Panc1 (cell line): ENCODE measurements around the gene PSEN2. TPM values are rescaled to one million over a fixed set of nuclear protein-coding genes. Genes with fewer than 3 reads are reported as not detected.

Source experiments
- ATAC-seq: fragments of 200-7000 bp; cut with Tn5 transposase; 2 replicates; pipeline ENCODE4 v1.9.1; 2020; ENCODE audit warnings: mild to moderate bottlenecking, moderate library complexity
- BruUV-seq: library from RNA; stranded (reverse); fragments of 400-500 nt; replicated peaks from 2 replicates; lab custom pipeline; 2021; lab: Mats Ljungman, UMichigan
- CTCF ChIA-PET: fragments of 300-600 bp; sonication (Branson Sonifier 250); formaldehyde crosslinking; loops from one replicate; lab custom pipeline; 2022; ENCODE audit warnings: antibody characterized with exemption; lab: Charles Lee
- POLR2A ChIA-PET: fragments of 300-600 bp; sonication (Branson Sonifier 250); formaldehyde crosslinking; loops from one replicate; lab custom pipeline; 2022; ENCODE audit warnings: antibody characterized with exemption; lab: Charles Lee
- DNase-seq: peaks from one replicate; pipeline ENCODE4 v3.0.0-alpha.2; 2010; ENCODE audit warnings: low read depth, low spot score
- H3K27ac ChIP-seq: 2 replicates; pipeline ENCODE4 v1.5.1; 2011; ENCODE audit warnings: mild to moderate bottlenecking, low read length, inconsistent platforms
- H3K27me3 ChIP-seq: fragments of 200-500 bp; sonication (Bioruptor generic); 2 replicates; pipeline ENCODE4 v1.6.0; 2014; ENCODE audit warnings: low read length, inconsistent platforms; ENCODE audit not compliant: control insufficient read depth, insufficient read depth
- H3K36me3 ChIP-seq: fragments of 200-500 bp; sonication (Bioruptor generic); 2 replicates; pipeline ENCODE4 v1.5.1; 2014; ENCODE audit warnings: inconsistent platforms, mild to moderate bottlenecking, low read length, moderate library complexity; ENCODE audit not compliant: control insufficient read depth, insufficient read depth
- H3K4me1 ChIP-seq: 2 replicates; pipeline ENCODE4 v1.5.1; 2011; ENCODE audit warnings: inconsistent platforms, mild to moderate bottlenecking, low read length, moderate library complexity; ENCODE audit not compliant: control insufficient read depth, insufficient read depth
- H3K4me3 ChIP-seq, 2 experiments: 2 replicates each; pipeline ENCODE4 v1.5.1; 2011 to 2012; ENCODE audit warnings: low read depth in 2 of 2, low read length in 2 of 2, mild to moderate bottlenecking in 2 of 2, inconsistent platforms in 1 of 2, moderate library complexity in 1 of 2
- H3K9me3 ChIP-seq: fragments of 200-500 bp; sonication (Bioruptor generic); 2 replicates; pipeline ENCODE4 v1.5.1; 2014; ENCODE audit warnings: low read depth, mild to moderate bottlenecking, inconsistent platforms, low read length, moderate library complexity; ENCODE audit not compliant: control insufficient read depth, insufficient read depth
- POLR2AphosphoS5 ChIP-seq: IDR thresholded peaks from 2 replicates; pipeline ENCODE4 v1.6.1; 2012; ENCODE audit warnings: mild to moderate bottlenecking, low read depth, low read length, moderate library complexity
- SIN3A ChIP-seq: IDR thresholded peaks from 2 replicates; pipeline ENCODE4 v1.6.1; 2012; ENCODE audit warnings: low read depth, mild to moderate bottlenecking, low read length, moderate library complexity, borderline replicate concordance; ENCODE audit not compliant: insufficient read depth
- TCF7L2 ChIP-seq: IDR thresholded peaks from 2 replicates; pipeline ENCODE4 v1.6.1; 2011; ENCODE audit warnings: mild to moderate bottlenecking, low read depth, low read length, inconsistent platforms
- in situ Hi-C: cut with HindIII; loops from 2 replicates; pipeline ENCODE4 v1.10.0; 2016; ENCODE audit warnings: low sequenced_read_pairs, low pct_unique_long_range_greater_than_20kb
- intact Hi-C: fragments of 100-400 bp; cut with micrococcal nuclease; formaldehyde crosslinking; loops from one replicate; pipeline ENCODE4 v1.10.0; 2022; ENCODE audit not compliant: unreplicated experiment
- total RNA-seq: library from RNA; stranded (reverse); gene quantifications from one replicate; pipeline ENCODE4 v1.2.1, GENCODE V29; 2021; ENCODE audit not compliant: unreplicated experiment
- TF ChIP-seq, protein P1 (sequence below), 2 experiments: IDR thresholded peaks; 2 replicates each; pipeline ENCODE4 v1.6.1; 2011 to 2012; ENCODE audit warnings: low read depth in 2 of 2, control low read depth in 1 of 2, low read length in 1 of 2, mild to moderate bottlenecking in 1 of 2, moderate library complexity in 1 of 2; ENCODE audit not compliant: insufficient read depth in 1 of 2
- TF ChIP-seq, protein P2 (sequence below): fragments of 450-650 bp; IDR thresholded peaks from 2 replicates; pipeline ENCODE4 v1.5.1; 2017; ENCODE audit warnings: mild to moderate bottlenecking

The PSEN2 gene
- total RNA-seq, 1 experiment from 2014 or later, result 33.3 TPM

DNA sequence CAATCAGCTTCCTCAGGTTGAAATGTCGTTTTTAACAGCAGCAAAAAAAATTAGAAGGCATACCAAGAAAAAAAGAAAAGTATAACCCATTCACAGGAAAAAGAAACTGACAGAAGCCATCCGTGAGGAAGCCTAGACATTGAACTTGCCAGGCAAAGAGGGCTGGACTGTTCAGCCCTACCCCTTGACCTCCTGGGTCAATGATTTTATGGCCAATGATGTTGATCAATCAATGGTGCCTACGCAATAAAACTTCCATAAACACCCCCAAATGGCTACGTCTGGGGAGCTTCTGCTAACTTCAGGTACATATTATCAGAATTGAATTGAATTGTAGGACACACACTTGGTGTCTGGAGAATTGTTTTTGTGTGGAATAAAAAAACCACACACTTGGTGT is 4.8 kb upstream of the PSEN2 start:
- POLR2A ChIA-PET, result interaction anchor here (0.7 kb wide), 1 partner anchor 24 kb away, joined by 4 read pairs; no protein-coding TSS in a partner anchor
- ATAC-seq, result no peak

DNA sequence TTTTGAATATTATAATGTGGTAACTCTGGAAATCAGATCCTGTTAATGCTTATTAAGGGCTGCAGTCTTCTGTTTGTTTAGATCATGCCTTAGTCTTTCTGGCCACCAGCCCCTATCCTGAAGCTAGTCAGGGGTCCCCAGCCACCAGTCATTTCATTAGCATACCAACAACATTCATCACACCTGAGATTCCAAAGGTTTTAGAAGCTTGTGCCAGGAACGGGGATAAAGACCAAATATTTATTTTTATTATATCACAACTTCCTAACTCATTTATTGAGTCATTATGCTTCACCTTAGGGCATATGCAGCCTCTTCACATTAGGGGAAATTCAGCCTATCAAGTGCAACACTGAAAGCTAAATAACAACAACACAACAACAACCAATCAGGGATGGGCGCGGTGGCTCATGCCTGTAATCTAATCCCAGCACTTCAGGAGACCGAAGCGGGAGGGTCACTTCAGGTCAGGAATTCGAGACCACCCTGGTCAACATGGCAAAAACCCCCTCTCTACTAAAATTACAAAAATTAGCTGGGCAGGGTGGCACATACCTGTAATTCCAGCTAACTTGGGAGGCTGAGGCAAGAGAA is 2.9 kb upstream of the PSEN2 start:
- ATAC-seq (no peak), DNase-seq (no peak)
- in situ Hi-C loops, result no loop called here
- Histone ChIP-seq H3K9me3 (no peaks in the 10 kb centered on the region), H3K27me3 (no peaks in the 10 kb centered on the region), H3K36me3 (no peaks in the 10 kb centered on the region; the same call in 1 of the 2 replicates), H3K4me3 (no peak overlapping the region), H3K4me1 (peaks cover 9% of the 10 kb centered on the region), H3K27ac (no peak overlapping the region)
- TF ChIP-seq POLR2AphosphoS5 (no peak), SIN3A (no peak), TCF7L2 (no peak)
- TF ChIP-seq, protein P1, sequence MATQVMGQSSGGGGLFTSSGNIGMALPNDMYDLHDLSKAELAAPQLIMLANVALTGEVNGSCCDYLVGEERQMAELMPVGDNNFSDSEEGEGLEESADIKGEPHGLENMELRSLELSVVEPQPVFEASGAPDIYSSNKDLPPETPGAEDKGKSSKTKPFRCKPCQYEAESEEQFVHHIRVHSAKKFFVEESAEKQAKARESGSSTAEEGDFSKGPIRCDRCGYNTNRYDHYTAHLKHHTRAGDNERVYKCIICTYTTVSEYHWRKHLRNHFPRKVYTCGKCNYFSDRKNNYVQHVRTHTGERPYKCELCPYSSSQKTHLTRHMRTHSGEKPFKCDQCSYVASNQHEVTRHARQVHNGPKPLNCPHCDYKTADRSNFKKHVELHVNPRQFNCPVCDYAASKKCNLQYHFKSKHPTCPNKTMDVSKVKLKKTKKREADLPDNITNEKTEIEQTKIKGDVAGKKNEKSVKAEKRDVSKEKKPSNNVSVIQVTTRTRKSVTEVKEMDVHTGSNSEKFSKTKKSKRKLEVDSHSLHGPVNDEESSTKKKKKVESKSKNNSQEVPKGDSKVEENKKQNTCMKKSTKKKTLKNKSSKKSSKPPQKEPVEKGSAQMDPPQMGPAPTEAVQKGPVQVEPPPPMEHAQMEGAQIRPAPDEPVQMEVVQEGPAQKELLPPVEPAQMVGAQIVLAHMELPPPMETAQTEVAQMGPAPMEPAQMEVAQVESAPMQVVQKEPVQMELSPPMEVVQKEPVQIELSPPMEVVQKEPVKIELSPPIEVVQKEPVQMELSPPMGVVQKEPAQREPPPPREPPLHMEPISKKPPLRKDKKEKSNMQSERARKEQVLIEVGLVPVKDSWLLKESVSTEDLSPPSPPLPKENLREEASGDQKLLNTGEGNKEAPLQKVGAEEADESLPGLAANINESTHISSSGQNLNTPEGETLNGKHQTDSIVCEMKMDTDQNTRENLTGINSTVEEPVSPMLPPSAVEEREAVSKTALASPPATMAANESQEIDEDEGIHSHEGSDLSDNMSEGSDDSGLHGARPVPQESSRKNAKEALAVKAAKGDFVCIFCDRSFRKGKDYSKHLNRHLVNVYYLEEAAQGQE (IDR thresholded peaks at IDR 0.05; ENCODE audit: insufficient read depth in 1 of 2, low read depth in 2 of 2, low read length in 1 of 2), result no peak
- TF ChIP-seq, protein P2, sequence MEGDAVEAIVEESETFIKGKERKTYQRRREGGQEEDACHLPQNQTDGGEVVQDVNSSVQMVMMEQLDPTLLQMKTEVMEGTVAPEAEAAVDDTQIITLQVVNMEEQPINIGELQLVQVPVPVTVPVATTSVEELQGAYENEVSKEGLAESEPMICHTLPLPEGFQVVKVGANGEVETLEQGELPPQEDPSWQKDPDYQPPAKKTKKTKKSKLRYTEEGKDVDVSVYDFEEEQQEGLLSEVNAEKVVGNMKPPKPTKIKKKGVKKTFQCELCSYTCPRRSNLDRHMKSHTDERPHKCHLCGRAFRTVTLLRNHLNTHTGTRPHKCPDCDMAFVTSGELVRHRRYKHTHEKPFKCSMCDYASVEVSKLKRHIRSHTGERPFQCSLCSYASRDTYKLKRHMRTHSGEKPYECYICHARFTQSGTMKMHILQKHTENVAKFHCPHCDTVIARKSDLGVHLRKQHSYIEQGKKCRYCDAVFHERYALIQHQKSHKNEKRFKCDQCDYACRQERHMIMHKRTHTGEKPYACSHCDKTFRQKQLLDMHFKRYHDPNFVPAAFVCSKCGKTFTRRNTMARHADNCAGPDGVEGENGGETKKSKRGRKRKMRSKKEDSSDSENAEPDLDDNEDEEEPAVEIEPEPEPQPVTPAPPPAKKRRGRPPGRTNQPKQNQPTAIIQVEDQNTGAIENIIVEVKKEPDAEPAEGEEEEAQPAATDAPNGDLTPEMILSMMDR, result no peak
- POLR2A ChIA-PET, result interaction anchor here (0.6 kb wide), 1 partner anchor 605 kb away, joined by 3 read pairs; no protein-coding TSS in a partner anchor
- CTCF ChIA-PET, result interaction anchor here (0.6 kb wide), 1 partner anchor 52 kb away, joined by 4 read pairs; no protein-coding TSS in a partner anchor
- intact Hi-C loops, result no loop called here
- no TSS peak for BruUV-seq

More for the DNA sequence above, 4.8 kb upstream of the PSEN2 start:
- in situ Hi-C loops, result no loop called here
- TF ChIP-seq, protein P1 (IDR thresholded peaks at IDR 0.05; ENCODE audit: insufficient read depth in 1 of 2, low read depth in 2 of 2, low read length in 1 of 2), result no peak
- CTCF ChIA-PET, result interaction anchor here (0.6 kb wide), 2 partner anchors 49 to 239 kb away, joined by 3 to 4 read pairs; no protein-coding TSS in a partner anchor
- Histone ChIP-seq H3K4me1 (peaks cover 5% of the 10 kb centered on the region; the same call in 1 of the 2 replicates), H3K36me3 (no peaks in the 10 kb centered on the region), H3K27ac (no peak overlapping the region), H3K9me3 (no peaks in the 10 kb centered on the region), H3K4me3 (no peak overlapping the region), H3K27me3 (no peaks in the 10 kb centered on the region)
- intact Hi-C loops, result no loop called here
- no peak for DNase-seq
- no TSS peak for BruUV-seq
